GM18520 (cell line): Measurements from ENCODE around the gene NRAP.

Experiments used
- ATAC-seq: cut with Tn5 transposase; IDR thresholded peaks from one replicate; pipeline ENCODE4 v1.9.1; 2021; ENCODE audit not compliant: unreplicated experiment

NRAP gene, protein sequence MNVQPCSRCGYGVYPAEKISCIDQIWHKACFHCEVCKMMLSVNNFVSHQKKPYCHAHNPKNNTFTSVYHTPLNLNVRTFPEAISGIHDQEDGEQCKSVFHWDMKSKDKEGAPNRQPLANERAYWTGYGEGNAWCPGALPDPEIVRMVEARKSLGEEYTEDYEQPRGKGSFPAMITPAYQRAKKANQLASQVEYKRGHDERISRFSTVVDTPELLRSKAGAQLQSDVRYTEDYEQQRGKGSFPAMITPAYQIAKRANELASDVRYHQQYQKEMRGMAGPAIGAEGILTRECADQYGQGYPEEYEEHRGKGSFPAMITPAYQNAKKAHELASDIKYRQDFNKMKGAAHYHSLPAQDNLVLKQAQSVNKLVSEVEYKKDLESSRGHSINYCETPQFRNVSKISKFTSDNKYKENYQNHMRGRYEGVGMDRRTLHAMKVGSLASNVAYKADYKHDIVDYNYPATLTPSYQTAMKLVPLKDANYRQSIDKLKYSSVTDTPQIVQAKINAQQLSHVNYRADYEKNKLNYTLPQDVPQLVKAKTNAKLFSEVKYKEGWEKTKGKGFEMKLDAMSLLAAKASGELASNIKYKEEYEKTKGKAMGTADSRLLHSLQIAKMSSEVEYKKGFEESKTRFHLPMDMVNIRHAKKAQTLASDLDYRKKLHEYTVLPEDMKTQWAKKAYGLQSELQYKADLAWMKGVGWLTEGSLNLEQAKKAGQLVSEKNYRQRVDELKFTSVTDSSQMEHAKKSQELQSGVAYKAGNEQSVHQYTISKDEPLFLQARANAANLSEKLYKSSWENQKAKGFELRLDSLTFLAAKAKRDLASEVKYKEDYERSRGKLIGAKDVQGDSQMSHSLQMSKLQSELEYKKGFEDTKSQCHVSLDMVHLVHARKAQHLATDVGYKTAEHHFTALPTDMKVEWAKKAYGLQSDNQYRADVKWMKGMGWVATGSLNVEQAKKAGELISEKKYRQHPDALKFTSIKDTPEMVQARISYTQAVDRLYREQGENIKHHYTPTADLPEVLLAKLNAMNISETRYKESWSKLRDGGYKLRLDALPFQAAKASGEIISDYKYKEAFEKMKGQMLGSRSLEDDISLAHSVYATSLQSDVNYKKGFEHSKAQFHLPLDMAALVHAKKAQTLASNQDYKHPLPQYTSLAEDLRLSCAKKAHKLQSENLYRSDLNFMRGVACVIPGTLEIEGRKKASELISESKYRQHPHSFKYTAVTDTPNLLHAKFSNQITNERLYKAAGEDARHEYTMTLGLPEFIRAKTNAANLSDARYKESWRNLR (N-terminal part only)

DNA sequence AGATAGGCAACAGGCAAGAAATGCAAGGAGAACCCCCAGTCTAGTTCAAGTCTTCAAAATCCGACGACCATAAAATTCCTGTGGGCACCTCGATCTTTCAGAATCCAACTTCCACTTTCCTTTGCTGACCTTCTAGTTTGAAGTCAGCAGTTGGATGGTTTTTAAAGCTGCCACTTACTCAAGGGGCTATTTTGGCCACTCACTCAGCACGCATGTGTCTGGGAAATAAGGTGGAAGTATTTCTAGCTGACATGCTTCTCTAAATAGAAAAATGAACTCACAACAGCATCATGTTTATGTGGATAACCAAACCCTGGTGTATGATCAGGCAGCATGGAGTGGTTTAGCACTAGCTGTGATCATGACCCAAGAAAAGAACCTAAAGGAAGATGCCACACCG lies at the start of gene NRAP:
TSS of gene NRAP (minus strand) at position 134 of the 400 bp plus-strand sequence. CDS start 159 bp downstream, outside the sequence.
- ATAC-seq = no peak

DNA sequence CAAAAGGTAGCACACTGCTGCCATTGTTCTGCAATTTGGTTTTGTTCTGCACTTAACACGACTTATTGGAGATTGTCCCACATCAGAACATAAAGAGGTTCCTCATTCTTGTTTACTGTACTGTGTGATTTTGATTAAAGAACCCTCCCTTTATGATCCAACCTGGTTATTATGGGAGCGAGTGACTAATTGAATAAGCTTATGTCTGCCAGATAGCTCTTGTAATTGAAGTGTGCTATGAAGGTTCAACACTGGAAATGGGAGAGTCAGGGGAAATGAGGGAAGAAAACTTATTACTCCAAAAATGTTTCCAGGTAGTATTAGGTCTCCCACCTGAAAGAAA lies 49.8 kb upstream of the NRAP start:
- no peak for ATAC-seq

DNA sequence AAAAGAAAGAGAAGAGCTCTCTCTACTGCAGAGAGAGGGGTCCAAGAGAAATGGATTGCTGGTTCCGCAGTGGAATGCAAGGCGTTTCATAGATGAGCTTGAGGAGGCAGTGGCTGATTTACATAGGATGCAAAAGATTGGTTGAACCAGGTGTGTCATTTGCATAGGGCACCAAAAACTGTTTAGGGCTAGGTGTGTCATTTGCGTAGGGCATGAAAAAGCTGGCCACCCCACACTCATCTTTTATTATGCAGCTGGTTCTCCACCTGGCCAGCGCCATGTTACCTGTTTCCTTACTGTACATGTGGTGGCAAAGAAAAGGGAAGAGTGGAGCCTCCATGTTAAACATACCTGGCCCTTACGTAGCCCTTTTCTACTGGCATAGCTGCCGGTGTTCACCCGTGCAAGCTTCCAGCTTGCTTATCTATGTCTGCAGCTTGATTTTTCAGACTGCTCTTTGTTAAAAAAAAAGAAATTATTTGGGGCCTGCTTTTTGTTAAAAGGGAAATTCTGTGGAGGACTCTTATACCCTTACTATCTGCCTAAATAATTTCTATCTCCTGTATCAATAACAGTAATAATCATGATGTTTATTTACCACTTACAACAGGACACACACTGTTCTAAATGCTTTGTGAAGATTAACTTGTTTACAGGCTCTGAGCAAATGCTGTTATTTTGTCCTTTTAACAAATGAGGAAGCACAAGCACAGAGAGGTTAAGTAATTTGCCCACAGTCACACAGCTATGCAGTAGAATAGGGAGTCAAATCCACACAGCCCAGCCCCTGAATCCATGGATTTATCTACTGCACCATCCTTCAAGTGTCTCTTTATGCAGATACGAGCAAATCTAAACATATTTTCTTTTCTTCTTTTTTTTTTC lies 49.2 kb upstream of the NRAP start:
- no peak for ATAC-seq

DNA sequence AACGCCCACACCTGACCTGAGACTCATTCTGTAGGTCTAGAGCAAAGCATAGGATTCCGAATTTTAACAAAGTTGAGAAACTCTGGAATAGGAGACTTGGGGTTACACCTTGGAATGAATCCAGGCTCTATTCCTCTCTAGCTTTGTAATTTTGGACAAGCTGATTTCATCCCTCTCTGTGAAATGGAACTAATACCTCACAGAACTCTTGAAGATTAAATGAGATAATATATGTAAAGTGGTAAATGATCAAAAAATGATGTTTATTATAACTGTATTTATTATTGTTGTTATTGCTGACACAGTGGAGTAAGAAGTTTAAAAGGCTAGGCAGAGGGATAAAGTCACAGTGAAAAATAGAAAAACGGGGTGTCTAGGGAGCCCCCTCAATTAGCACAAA lies 48.2 kb upstream of the NRAP start:
- no peak for ATAC-seq

DNA sequence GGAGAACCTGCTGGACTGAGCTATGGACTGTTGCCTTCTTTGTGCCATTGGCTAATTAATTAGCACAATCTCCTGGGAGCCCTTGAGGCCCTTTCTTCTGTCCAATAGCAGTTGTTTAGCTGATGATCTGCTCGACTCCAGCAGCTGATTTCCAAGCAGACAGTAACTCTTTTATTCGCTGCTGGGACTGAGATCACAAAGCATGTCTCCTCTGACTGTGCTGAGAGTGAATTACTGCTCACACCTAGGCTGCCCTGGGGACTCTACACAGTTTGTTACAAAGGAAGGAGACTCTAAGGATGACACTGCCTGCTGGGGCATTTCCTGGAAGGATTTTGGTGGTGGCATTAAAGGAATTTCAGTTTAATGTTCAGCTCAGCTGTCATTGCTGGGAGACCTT lies 47.3 kb upstream of the NRAP start:
- no peak for ATAC-seq

DNA sequence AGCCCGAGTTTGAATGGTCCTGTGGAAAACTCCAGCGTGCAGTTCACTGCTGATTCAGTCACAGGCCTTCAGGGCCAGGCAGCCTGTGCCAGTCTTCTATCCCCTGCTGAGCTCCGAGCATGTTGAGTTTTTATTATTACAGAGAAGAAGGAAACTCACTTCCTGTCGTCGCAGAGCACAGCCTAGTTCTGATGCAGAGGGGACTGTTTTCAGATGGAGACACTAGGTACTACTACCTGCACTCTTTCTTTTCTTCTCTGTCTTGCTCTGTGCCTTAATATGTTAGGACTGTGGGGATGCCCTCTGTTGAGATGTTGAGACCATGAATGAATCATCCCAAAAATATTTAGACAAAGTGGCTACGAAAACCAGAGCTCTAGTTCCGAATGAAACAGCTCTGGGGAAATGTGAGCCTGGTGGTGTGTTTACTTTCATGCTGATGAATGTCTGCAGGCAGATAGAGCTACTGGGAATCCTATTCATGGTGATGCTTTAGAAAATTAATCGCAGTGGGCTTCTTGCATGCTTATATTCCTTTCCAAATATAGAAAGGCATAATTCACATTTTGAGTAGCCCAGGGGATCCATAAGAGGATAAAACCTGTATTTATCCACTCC lies 45.5 kb upstream of the NRAP start:
- ATAC-seq = no peak

DNA sequence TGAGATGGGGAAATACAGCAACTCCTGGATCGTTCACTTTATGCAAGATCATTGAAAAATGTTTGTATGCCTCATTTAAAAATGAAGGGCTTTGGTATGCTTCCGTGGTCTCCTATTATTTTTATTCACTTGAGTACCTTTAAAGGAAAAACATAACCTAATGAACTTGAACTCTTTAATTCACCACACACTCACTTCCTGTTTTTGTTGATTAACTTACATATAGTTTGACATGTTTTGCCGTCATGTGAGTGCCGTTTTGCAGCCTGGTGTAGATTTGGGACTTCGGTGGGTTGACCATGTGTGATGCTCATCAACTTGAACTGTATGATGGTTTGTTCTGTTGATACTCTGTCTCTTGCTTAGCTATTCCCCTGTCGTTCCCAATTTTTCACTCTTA lies 44.8 kb upstream of the NRAP start:
- no peak for ATAC-seq

DNA sequence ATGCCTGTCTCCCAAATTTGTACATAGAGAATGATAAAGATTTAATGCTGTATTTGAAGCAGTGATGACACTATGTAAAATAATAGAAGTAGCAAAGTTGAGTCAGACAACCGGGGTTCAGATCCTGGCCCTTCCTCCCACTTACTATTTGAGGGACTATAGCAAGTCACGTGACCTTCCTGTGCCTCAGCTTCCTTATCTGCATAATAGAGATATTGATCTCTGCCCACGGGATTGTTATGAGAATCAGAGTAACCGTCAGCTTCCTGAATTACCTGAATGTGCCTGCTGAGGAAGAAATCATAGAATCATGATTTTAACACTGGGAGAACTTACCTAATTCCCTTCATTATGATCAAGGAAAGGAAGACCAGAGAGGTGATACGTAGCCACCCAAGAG lies 42.8 kb upstream of the NRAP start:
- no peak for ATAC-seq

DNA sequence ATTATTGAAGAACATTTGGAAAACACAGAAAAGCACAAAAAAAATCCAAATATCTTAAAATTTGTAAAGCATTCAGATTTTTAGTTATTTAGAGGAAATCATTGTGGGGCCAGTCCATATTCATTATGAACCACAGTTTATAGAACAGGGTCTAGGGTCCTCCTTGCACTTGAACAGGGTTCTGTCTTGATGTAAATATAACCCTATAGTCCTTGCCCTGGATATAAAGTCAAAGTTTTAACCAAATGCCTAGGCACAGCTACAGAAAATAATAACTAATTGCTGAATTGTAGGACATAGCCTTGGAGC lies 41.5 kb upstream of the NRAP start:
- ATAC-seq = no peak

DNA sequence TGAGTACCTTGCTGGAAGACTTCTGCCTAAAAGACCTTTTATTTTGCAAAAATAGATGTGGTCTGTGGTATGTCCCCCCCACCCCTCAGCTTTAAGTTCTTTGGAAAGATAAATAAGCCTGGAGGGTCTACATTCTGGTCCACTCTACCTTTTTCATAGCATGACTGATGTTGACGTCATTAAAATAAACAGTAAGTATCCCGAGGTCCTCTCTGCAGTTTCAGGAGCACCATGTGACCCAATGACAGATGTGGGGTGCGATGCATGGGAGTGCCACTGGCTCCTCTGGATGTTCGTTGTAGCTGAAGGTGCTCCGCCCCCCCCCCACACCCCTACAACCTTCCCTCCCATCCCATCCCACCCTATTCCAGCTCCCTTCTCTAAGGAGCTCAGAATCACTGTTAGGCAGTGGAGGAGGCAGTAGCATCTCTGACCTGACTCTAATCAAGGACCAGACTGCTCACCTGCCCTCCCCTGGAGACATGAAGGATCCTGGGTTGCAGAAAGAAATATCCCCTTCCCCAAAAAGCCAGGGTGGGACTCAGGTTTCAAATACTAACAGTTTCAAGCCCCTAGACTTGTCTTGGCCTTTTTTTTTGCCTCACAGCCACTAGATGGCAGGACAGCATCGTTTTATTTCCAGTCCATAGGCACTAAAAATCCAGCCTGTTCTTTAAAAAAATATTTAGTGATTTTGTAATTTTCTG lies 40.9 kb upstream of the NRAP start:
- ATAC-seq = no peak

DNA sequence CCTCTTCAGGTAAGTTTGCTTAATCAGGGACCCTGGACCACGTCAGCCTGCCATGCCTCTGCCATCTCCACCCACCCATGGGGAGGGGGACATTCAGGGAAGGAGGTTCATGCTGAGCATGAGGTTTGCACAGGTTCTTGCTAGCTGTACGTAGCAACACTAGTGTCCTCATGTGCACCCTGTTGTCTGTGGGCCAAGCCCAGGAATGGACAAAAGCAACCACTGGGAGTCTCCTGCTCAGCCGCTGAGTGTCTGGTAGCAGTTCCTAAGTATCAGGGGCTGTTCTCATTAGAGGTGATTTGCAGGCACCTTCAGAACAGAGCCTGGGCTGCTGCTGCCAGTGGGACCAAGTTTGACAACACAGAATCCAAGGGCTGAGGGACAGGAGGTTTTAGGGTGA lies 33.8 kb upstream of the NRAP start:
- ATAC-seq = no peak

DNA sequence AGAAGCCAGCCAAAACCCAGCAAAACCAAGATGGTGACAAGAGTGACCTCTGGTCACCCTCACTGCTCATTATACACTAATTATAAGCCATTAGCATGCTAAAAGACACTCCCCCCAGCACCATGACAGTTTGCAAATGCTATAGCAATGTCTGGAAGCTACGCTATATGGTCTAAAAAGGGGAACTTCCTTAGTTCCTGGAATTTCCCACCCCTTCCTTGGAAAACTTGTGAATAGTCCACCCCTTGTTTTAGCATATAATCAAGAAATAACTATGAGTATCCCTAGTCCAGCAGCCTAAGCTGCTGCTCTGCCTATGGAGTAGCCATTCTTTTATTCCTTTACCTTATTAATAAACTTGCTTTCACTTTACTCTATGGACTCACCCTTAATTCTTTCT lies 31.9 kb upstream of the NRAP start:
- no peak for ATAC-seq

DNA sequence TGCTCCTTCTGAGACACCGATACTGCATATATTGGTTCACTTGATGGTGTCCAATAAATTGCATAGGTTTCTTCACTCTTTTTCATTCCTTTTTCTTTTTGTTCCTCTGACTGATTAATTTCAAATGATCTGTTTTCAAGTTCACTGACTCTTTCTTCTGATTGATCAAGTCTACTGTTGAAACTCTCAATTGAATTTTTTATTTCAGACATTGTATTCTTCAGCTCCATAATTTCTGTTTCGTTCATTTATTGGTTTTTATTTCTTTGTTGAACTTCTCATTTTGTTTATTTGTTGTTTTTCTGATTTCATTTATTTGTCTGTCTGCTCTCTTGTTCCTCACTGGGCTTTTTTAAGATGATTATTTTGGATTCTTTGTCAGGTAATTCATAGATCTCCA lies 29.5 kb upstream of the NRAP start:
- no peak for ATAC-seq

DNA sequence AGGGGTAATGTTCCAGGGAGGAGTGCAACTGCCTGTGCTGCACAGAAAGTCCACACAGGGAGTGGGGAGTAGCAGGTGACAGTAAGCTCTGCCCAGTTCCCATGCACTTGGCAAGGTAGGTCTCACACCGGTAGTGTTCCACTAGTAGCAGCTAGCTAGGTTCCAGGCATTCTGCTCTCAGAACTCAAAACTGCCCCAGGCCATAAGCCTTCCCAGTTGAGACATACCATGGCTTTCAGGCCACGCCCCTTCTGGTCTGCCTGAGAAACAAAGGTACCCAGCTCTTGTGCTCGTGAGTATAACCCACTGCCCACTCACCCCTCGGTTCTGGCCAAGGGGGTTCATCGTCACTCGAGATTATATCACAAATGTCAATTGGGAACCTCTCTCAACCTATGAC lies 28.4 kb upstream of the NRAP start:
- ATAC-seq = no peak

DNA sequence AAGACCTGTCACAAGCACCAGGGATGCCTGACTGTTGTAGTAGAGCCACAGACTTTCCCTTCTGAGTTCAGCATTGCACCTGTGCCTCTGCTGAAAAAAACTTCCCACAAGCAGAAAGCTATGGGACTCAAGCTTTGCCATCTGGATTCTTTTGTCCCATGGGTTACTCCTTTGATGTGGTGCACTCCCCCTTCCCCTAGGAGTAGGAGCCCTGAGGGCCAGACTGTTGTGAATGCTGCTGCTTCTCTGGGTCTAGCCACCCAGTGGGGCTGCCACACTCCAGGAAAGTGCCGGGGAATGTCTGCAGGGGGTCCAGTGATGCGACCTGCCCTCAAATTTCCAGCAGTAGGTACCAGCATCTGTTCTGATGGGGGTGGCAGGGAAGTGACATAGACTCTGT lies 27.5 kb upstream of the NRAP start:
- ATAC-seq = no peak

DNA sequence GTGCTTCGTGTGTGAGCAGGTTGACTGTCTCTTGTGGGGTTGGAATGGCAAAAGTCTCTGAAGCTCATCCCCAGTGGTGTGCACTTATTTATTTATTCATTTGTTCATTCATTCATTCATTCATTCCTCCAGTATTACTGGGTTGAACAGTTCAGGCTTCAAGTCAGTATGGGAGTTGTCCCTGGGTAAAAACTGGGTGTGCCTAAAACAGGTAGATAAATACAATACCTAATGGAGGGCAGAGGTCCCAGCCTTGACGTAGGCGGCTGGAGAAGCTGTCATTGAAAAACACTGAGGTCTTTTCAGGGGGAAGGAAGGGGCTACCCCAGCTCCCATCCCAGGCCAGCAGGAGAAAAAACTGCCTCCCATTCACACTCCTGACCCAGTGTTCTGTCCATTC lies 26.9 kb upstream of the NRAP start:
- no peak for ATAC-seq

DNA sequence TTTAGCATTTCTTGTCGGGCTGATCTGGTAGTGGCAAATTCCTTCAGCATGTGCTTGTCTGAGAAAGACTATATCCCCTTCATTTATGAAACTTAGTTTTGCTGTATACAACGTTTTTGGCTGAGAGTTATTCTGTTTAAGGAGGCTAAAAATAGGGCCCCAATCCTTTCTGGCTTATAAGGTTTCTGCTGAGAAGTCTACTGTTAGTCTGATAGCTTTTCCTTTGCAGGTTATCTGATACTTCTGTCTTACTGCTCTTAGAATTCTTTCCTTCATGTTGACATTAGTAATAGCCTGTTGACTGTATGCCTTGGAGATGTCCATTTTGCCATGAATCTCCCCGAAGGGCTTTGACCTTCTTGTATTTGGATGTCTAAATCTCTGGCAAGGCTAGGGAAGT lies 25.7 kb upstream of the NRAP start:
- ATAC-seq = no peak

DNA sequence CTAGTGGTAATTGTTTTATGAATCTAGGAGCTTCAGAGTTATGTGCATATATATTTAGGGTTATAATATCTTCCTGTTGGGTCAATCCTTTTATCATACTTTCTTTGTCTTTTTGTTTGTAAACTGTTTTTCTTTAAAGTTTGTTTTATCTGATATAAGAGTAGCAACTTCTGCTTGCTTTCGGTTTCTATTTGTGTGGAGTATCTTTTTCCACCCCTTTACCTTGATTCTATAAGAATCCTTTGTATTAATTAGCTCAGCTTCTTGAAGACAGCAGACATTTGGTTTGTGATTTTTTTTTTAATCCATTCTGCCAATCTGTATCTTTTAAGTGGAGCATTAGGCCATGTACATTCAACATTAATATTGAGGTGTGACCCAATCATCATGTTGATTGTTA lies 25.2 kb upstream of the NRAP start:
- no peak for ATAC-seq

DNA sequence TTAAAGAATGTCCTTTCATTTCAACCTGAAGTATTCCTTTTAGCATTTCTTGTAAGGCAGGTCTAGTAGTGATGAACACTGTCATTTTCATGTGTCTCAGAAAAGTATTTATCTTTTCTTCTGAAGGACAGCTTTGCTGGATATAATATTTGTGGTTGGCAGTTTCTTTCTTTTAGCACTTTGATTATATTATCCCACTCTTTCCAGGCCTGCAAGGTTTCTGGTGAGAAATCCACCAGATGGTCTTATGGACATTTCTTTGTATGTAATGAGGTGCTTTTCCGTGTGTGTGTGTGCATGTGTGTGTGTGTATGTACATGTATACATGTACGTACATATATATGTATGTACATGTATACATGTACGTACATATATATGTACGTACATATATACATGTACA lies 23.2 kb upstream of the NRAP start:
- ATAC-seq = no peak

DNA sequence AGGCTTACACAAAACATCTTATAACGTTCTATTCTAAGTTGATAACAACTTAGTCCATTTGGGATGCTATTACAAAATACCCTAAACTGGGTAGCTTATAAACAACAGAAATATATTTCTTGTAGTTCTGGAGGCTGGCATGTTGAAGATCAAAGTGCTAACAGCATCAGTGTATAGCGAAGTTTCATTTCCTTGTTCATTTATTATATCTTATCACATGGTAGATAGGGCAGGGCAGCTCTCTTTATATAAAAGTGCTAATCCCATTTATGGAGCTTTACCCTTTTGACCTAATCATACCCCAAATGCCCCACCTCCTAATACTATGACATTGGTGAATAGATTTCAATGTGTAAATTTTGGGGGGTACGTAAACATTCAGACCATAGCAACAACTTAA lies 22.2 kb upstream of the NRAP start:
- ATAC-seq = no peak
